ENCODE data around the gene GPR39. TPM values are rescaled to one million over a fixed set of nuclear protein-coding genes. Genes with fewer than 3 reads are reported as not detected.
A peak's percentile ranks its signal among the peaks of the same experiment; 100 is the strongest.

GPR39 gene
- total and polyA plus RNA-seq, 2 donors (not counting 3 experiments of a cell fraction or from before 2014, with no cell fraction given) = 0.03 to 0.20 TPM

DNA sequence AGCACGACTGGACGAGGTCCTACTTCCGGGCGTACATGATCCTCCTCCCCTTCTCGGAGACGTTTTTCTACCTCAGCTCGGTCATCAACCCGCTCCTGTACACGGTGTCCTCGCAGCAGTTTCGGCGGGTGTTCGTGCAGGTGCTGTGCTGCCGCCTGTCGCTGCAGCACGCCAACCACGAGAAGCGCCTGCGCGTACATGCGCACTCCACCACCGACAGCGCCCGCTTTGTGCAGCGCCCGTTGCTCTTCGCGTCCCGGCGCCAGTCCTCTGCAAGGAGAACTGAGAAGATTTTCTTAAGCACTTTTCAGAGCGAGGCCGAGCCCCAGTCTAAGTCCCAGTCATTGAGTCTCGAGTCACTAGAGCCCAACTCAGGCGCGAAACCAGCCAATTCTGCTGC, 228.6 kb downstream of the GPR39 start:
- FAIRE-seq (no peak), DNase-seq (ENCODE audit: low read depth, low spot score) (no peak)
- Histone ChIP-seq H2AFZ (ENCODE audit: low read depth, low read length) (no peak overlapping the region), H3K9ac (replicated peaks; ENCODE audit: extremely low read depth, insufficient read depth, low read length) (no peak overlapping the region), H3K79me2 (ENCODE audit: control insufficient read depth, insufficient read depth, low read length) (peaks cover under 1% of the 10 kb centered on the region), H3K4me2 (ENCODE audit: insufficient read depth, low read length) (no peak overlapping the region), H4K20me1 (replicated peaks; ENCODE audit: control insufficient read depth, extremely low read depth, insufficient read depth, low read length) (peaks cover under 1% of the 10 kb centered on the region), H3K36me3 (ENCODE audit: control insufficient read depth in 2 of 2, extremely low read depth in 1 of 2, insufficient read depth in 2 of 2, low read length in 2 of 2) (peaks cover 0 to 14% of the 10 kb centered on the region in 2 experiments), H3K9me3 (replicated peaks; ENCODE audit: control insufficient read depth, insufficient read depth, low read length) (no peaks in the 10 kb centered on the region), H3K27ac (ENCODE audit: insufficient read depth, low read depth, low read length) (no peak overlapping the region), H3K4me3 (replicated peaks in 1 of 3; ENCODE audit: insufficient read depth in 1 of 3, low read depth in 1 of 3, low read length in 3 of 3) (no peak overlapping the region), H3K27me3 (ENCODE audit: control insufficient read depth in 2 of 2, insufficient read depth in 2 of 2, low read length in 2 of 2) (no peaks in the 10 kb centered on the region), H3K4me1 (ENCODE audit: control insufficient read depth, extremely low read depth, insufficient read depth, low read length) (no peaks in the 10 kb centered on the region), H3K9me1 (replicated peaks; ENCODE audit: control insufficient read depth, extremely low read depth, insufficient read depth, low read length) (peaks cover 3% of the 10 kb centered on the region)
- dilution Hi-C loops (cut with MboI; ENCODE audit: extremely low pct_ligation_motif_present, low sequenced_read_pairs) (no loop called here), intact Hi-C loops (cut with micrococcal nuclease) (no loop called here)
- CTCF ChIA-PET = no interaction called here
- TF ChIP-seq EZH2 (IDR thresholded peaks at IDR 0.05; ENCODE audit: borderline replicate concordance, low read depth, low read length, severe bottlenecking) (no peak), MYC (IDR thresholded peaks at IDR 0.05; ENCODE audit: low read depth, low read length) (no peak), FOS (IDR thresholded peaks at IDR 0.05; ENCODE audit: borderline replicate concordance, insufficient read depth, low read length) (no peak), POLR2A (IDR thresholded peaks at IDR 0.05; ENCODE audit: low read depth, low read length) (no peak), JUN (IDR thresholded peaks at IDR 0.05; ENCODE audit: borderline replicate concordance, insufficient read depth, insufficient read length, low read depth) (no peak), POLR2AphosphoS5 (IDR thresholded peaks at IDR 0.05; ENCODE audit: insufficient read depth, low read depth, low read length) (no peak)
- TF ChIP-seq, protein P1, sequence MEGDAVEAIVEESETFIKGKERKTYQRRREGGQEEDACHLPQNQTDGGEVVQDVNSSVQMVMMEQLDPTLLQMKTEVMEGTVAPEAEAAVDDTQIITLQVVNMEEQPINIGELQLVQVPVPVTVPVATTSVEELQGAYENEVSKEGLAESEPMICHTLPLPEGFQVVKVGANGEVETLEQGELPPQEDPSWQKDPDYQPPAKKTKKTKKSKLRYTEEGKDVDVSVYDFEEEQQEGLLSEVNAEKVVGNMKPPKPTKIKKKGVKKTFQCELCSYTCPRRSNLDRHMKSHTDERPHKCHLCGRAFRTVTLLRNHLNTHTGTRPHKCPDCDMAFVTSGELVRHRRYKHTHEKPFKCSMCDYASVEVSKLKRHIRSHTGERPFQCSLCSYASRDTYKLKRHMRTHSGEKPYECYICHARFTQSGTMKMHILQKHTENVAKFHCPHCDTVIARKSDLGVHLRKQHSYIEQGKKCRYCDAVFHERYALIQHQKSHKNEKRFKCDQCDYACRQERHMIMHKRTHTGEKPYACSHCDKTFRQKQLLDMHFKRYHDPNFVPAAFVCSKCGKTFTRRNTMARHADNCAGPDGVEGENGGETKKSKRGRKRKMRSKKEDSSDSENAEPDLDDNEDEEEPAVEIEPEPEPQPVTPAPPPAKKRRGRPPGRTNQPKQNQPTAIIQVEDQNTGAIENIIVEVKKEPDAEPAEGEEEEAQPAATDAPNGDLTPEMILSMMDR (IDR thresholded peaks at IDR 0.05; ENCODE audit: extremely low read depth in 1 of 2, insufficient read depth in 1 of 2, low read depth in 1 of 2, low read length in 2 of 2) = no peak
- TF ChIP-seq, protein P2, sequence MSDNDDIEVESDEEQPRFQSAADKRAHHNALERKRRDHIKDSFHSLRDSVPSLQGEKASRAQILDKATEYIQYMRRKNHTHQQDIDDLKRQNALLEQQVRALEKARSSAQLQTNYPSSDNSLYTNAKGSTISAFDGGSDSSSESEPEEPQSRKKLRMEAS (IDR thresholded peaks at IDR 0.05; ENCODE audit: insufficient read depth, insufficient read length) = no peak
- POLR2A ChIA-PET = no interaction called here
- TSS peak; percentile 65 for BruUV-seq (replicated peaks)
